NCI-H2196 treated with DMSO at 0.1 percent for 48 hours (cell line): ENCODE results near the gene OGFOD3.
A peak's percentile ranks its signal among the peaks of the same experiment; 100 is the strongest.

ENCODE experiments used
- DNase-seq: peaks from one replicate; lab custom pipeline; 2025; ENCODE audit not compliant: unreplicated experiment; lab: John Stamatoyannopoulos, UW

Gene OGFOD3

DNA sequence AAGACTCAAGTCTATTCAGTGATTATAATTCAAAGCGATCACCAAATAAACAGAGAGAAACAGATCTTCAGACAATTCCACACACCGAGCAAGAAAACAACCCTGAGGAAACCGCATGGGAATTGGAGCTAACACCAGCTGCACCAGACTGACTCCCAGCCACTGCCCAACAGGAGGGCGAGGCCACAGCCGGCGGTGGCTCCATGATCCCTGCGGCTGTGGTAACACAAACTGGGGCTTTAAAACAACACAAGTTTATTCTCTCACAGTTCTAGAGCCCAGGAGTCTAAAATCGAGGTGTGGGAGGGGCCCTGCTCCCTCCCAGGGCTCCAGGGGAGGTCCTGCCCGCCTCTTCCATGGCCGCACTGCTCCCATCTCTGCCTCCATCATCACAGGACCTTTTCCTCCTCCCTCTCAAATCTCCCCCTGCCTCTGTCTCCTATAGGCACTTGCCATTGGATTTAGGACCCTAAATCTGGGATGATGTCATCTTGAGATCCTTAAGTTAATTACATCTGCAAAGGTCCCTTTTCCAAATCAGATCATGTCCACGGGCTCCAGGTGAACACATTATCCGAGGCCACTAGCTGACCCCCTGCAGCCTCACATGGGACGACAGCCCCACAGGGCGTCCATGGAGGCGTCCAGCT is 10.0 kb downstream of the OGFOD3 start:
- DNase-seq = no peak

DNA sequence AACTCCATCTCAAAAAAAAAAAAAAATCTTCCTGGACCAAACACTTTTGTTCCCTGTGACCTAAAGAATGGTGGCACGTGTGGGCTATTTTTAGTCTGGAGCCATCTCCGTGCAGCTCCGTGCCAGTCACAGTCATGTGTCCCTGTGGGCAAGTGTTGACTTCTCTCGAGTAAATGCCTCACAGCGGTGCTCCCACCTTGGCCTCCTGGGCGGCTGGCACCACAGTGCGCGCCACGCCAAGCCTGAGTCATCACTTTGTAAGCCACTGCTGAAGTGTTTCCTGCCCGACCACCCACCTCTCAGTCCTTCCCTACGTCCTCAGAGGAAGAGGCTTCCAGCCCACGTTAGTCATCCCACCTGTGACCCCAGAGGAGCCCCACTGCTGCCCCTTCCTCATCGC is 11.1 kb downstream of the OGFOD3 start:
- no peak for DNase-seq

DNA sequence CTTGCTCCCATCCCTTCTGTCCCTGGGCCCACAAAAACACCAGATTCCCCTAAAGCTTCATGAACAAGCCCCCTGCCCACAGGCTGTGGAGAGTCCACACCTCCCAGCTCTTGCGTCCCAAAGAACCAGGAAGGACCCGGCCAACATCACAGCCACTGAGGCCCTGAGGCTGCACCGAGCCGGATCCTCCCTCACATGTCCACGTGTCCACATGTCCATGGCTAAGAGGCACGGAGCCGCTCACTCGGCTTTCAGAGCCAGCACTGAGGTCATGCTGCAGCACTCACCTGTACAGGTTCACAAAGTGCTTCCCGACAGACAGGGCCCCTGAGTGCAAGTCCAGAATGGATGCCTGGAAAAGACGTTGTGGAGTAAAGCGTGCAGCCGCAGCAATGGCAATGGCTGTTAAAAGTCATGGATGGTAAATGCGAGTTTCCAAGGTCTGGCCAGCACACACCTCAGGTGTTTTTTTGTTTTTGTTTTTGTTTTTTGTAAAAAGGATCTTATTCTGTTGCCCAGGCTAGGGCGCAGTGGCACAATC is 12.2 kb downstream of the OGFOD3 start:
- DNase-seq = no peak

DNA sequence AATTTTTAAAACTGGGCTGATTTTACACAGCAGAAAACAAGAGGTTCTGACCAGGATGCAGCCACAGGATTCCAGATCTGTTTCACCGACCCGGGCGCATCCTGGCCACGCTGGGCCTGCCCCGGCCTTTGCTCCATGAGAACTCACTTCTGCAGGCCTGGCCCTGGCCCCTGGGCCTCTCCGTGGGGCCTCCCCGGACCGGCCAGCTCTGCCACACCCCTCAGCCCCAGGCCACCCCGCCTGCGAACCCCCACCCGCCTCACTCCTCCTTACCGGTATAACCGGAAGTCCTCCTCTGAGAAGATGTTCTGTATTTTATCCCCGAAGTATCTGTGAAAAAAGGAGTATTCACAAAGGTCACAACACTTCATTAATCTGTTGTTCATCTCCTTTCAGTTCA is 13.3 kb downstream of the OGFOD3 start:
- no peak for DNase-seq

DNA sequence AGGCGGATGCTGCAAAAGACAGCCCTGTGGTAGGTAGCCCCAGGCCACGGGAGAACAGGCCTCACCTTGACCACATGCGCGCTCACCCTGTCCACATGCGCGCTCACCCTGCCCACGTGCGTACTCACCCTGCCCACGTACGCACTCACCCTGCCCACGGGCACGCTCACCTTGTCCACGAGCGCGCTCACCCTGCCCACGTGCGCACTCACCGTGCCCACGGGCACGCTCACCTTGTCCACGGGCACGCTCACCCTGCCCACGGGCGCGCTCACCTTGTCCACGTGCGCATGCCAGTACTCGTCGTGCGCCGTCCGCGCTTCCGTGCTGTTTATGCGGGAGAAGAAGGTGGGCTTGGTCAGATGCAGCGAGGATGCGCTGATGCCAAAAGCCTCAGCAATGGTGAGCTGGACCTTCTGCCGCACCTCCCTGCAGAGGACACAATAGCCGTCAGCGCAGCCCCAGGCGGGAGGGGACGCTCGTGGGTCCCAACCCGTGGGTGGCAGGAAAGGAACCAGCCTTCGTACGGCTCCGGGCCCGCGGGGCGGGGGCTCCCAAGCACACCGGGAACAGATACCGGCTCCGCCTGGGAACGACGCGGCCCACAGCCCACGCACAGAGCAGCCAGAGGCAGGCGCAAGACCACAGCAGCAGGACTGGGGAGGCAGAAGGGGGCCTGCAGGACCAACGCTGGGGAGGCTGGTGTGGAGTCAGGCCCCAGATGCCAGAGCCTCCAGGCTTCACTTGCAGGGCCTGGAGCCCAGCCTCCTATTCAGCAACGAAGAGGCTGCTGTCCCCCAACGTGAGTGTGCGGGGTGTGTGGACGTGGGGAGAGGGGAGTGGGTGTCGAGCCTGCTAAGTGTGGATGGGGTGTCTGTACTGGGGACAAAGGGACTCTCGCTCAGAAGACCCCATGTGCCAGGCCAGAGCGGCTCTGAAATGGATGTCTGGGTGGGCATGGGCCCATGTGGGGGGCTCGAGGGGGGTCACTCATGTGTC is 14.4 kb downstream of the OGFOD3 start:
- no peak for DNase-seq

DNA sequence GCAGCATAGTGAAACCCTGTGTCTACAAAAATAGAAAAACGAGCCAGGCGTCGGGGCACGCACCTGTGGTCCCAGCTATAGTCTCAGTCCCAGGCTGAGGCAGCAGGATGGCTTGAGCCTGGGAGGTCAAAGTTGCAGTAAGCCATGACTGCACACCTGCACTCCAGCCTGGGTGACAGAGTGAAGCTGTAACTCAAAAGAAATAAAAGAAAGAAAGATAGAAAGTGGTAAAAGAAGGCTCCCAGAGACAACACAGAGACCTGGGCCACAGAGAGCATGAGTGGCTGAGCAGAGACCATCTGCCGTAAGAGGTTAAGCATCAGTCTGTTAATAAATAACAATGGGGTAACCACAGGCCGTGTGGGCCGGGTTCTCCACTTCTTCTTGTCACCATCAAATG is 15.5 kb downstream of the OGFOD3 start:
- no peak for DNase-seq

DNA sequence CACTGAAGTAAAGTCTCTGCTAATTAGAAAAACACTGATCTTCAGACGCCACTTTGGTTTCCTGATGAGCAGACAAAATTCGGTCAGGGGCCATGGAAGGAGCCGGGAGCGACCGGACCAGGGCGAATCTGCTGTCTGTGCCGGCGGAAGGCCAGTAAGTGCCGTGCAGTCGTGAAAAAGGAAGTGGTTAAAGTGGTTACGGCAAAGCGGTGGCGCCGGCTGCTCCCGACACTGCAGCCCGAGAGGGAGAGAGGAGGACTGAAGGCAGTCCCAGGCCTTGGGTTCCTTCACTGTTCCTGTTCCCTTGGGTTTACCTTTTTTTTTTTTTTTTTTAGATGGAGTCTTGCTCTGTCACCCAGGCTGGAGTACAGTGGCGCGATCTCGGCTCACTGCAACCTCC is 17.6 kb downstream of the OGFOD3 start:
- DNase-seq = no peak

DNA sequence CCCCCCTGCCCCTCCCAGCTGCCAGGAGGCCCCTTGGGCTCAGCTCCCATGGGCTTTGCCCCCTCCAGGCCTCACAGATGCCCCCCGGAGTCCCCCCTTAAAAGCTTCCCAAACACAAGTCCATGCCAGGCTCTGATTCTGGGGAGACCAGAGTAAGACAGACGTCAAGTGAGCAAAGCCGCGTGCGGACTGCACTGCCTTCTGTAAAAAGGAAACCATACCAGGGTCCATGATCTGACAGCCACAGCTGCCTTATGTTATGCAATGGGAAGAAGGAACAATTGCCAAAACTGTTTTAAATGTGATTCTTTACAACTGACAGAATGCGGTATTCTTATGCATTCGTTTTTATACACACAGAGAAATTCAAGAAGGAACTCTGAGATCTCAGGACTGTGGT is 18.2 kb downstream of the OGFOD3 start:
- DNase-seq = no peak

DNA sequence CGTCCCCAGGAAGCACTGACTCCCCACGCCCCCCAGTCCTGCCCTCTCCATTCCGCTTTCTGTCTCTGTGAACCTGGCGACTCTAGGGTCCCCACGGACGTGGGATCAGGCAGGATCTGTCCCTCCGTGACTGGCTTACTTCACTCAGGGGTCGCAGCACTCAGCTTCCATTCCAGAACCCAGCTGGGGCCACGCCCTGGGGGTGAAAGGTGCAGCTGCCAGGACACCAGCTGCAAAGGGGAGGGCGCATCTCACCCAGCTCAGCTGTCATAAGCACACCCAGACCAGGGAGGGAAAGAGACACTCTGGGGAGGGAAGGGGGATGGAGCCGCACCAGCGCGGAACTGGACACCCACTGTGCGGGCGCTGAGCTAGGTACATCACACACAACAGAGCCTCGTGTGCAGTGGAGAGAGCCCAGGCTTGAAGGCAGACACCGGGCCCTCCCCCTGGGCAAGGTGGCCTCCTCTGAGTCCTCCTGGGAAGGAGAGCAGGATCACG is 18.7 kb downstream of the OGFOD3 start:
- peak; percentile 81 for DNase-seq

DNA sequence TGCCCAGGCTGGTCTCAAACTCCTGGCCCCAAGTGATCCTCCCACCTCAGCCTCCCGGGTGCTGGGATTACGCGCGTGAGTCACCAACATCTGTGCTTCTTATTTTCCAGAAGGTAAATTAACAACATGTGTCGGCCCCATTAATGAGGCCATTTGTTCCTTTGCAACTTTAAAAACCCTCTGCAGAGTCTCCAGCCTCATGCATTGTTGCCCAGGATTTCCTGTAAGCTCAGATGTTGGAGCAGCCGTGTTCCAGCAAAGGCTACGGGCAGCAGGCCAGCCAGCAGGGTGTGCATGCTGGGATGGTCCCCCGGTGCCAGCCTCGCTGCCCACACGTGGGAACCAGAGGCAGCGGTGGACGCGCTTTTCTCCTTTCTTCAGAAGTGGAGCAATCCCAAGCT is 19.3 kb downstream of the OGFOD3 start:
- DNase-seq = no peak

DNA sequence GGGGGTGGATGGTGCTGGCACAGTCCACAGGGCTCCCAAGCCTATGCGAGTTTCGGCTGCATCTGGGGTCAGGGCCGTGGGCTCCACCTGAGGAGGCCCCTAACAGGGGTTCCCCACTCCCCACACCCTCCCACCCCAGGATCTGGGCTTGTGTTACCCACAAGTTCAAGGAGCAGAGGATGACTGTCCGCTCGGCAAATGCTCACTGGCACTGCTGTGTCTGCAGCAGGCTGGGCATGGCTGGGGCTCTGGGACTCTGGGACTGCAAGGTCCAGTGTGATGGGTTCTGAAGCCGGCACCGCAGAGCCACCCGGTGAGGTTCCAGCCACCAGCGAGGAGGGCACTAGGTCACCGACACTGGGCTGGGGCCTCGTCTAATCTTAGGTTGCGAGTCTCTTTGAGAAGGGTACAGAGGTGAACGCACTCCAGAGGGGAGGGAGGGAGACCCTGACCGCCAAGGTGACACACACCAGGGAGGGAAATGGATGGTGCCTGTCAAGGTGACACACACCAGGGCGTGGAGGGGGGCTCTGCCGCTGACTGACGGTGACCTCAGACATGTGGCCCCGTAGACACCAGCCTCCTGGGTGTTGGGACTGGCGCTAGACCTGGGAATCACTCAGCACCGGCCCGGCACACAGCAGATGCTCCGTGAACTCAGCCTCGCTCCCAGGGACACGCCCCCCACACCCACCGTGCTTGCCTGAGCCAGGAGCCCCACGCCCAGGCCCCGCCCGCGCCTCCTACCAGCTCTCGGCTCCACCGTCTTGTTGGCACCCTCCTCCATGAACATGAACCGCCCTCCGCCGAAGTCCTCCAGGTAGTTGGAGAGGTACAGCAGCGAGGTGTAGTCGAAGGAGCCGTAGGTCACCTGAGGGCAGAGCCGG is 20.7 kb downstream of the OGFOD3 start:
- no peak for DNase-seq

DNA sequence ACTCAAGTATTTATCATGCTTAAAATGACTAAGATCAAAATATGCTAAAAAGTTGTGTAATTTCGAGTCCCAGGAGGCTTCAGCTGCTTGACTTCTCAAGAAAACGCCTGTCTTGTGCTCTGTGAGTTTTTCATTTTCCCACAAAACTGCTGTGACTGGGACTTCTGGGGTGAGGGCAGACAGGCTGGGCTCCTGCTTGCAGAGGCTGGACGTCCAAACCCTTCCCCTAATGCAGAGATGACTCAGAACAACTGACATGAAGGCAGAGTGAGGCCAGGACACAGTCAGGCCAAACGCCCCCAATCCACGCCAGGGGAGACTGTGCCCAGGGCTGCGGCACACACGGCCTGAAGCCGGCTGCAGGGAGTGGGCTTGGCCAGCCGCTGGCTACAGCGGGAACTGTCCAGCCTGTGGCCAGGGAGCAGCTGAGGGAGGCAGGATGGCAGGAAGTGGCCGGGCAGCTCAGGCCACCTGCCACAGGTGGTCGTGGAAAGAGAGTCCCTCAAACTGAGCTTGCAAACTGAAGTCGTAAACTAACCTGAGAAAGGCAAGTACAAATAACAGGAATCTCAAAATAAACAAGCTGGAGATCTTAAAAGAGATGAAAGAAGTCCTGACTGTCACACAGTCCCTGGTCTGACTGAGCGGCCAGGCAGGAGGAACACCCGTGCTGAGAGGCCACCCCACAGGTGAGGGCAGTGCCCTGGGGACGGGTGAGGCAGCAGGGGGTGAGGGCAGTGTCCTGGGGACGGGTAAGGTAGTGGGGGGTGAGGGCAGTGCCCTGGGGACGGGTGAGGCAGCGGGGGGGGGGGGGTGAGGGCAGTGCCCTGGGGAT is 21.6 kb downstream of the OGFOD3 start:
- no peak for DNase-seq

DNA sequence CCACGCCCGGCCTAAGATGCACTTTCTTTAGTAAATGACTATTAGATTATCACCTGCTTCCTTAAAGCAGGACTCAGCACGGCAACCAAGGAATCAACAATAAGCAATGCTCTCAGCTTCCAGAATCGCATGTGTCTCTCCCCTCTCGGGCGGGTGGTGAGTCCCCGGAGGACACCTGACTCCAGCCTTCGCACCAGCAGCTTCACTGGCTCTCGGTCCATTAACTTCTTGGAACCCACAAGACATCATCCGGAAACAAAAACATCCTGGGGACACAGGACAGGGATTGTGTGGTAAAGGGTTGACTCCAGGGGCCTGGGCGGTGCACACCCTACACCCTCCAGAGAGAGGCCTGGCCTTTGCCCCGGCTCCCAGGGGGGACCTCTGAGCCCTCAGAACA is 24.1 kb downstream of the OGFOD3 start:
- DNase-seq = no peak

DNA sequence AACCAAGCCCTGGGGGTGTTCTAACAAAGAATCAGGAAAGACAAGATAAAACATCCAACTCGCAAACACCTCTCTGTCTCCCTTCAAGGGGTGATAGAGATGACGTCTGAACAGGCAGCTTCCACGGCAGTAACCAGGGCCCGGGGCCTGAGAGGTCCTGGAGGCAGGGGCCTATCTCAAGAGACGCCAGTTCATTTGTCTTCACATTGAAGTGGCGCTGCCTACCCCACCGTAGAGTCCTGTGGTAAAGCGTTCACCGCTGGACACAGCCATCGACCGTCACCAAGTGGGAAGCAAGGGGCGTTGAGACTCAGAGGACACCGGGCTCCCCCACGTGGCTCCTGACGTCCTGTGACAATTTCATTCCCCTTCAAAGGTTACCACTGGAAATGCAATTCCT is 25.4 kb downstream of the OGFOD3 start:
- no peak for DNase-seq

DNA sequence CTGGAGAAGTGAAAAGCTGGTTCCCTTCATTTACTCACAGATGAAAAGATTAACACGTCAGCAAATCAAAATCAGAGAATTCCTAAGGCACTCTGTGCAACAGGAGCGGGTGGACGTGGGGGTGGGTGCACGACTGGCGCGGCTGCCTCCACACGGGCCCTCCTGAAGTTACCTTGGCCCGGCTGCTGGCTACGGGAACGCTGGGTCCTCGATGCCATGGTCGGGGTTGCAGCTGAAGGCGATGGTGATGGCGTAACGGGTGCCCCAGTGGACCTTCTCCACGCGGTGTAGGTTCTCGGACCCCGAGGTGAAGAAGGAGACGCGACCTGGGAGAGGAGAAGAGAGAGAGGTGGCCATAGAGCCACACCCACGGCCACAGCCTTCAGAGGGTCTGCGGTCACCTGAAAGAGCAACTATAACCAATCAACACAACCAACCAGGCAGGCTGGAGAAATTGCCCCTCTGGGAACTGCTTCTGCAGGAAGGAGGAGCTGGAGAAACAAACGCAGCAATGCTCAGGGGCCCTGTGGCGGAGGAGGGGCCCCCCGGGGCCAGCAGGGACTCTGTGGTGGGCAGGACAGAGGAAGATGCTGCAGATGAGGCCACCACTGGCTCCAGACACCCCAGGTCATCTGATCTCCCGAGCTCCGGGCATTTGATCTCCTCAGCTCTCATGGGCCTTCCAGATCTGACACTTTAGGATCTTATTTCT is 26.0 kb downstream of the OGFOD3 start:
- DNase-seq = no peak

DNA sequence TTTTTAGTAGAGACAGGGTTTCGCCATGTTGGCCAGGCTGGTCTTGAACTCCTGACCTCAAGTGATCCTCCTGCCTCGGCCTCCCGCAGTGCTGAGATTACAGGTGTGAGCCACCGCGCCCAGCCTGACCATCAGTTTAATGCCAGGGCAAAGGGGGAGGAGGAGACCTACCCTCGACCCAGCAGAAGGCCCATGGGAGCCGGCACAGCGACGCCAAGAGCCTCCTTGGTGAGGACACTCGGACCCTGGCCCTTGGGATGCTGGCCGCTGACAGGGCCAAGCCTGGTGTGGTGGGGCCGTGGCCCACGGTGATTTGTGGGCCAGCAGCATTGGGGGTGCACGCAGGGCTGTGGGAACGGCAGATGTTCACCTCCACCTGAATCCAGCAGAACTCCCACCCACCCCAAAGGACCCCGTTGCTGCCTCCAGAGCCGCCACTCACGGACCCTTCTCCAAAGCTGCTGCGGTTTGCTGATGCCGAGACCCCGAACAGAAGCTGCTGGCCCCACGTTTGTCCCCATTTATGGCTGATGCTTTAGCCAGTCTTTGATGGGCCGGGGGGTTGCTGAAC is 26.8 kb downstream of the OGFOD3 start:
- DNase-seq = no peak

DNA sequence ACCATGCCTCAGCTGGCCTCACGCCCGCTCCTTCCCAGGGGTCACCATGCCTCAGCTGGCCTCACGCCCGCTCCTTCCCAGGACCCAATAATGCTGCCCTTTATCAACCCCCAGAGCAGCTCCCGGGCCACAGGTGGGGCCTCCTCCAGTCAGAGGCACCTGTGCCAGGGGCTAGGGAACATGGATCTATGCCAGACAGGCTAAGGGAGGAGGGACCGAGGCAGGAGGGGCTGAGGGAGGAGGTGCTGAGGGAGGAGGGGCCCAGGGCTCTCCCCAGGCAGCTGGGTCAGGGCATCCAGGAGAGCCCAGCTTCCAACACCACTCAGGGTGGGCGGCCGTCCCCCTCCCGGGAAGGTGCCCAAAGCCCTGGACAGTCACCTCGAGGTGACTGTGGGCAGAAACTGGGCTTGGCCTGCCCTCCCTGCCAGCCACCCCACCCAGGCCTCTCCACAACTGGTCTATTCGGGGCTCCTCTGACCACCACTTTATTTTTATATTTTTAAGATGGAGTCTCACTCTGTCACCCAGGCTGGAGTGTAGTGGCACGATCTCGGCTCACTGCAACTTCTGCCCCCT is 27.4 kb downstream of the OGFOD3 start:
- no peak for DNase-seq

DNA sequence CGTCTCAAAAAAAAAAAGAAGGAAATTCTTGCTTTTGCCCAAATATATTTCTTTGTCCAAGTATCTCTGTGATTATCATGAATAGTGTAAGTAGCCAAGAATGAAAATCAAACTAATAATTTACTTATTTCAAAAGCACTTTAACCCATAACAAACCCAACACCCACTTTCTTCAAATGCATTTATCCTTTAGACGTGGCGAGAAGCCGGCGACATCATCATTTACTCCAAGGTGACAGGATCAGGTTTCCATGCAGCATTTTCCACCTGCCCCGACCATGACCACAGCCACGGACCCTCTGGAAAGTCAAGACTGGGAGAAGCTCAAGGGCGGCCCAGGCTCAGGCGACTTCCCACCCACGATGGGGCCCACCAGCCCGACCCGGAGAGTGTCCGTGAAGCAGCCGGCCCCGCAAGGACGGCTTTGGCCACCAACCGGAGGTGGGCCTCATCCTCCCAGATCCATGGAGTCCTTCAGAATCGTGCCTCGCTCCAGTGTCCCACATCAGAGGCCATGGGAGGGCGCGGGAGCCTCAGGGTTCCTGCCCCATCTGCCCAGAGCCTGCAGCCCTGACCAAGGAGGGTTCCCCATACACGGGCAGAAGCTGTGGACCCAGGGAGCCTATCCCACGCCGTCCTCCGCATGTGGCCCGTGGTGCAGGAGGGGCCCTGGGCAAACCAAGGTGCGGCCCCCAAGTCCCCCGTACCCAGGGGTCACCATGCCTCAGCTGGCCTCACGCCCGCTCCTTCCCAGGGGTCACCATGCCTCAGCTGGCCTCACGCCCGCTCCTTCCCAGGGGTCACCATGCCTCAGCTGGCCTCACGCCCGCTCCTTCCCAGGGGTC is 28.1 kb downstream of the OGFOD3 start:
- DNase-seq = no peak
